Adrenal gland (tissue), 5 donors: ENCODE results near the gene FIGLA.

Experiments used
- CTCF ChIP-seq, 6 experiments: fragments of 450-650 bp in 4 of 6; fragments of 200-600 bp in 2 of 6; sonication (generic) in 1 of 6; IDR thresholded peaks; 1 replicate in 5 of 6; 2 replicates in 1 of 6; pipeline versions ENCODE4 v1.5.1 to v1.8.0; 2016 to 2021; ENCODE audit warnings: antibody characterized with exemption in 6 of 6, mild to moderate bottlenecking in 2 of 6, moderate library complexity in 1 of 6
- POLR2A ChIP-seq, 2 donors: fragments of 450-650 bp; IDR thresholded peaks; one replicate each; pipeline ENCODE4 v1.6.1; 2017; ENCODE audit warnings: antibody characterized with exemption in 2 of 2, mild to moderate bottlenecking in 2 of 2, moderate library complexity in 1 of 2
- donor health status: DM: no; HTN: no; CAD: no.

GRCh38 chr2:70834881-70835280, 44.4 kb upstream of the FIGLA start:
- TF ChIP-seq CTCF (IDR thresholded peaks at IDR 0.05) (no peak), POLR2A (IDR thresholded peaks at IDR 0.05) (no peak)
